GM12891 (cell line): ENCODE results near the gene GPR61.

Experiments used
- PAX5 ChIP-seq: IDR thresholded peaks from 2 replicates; pipeline ENCODE4 v1.6.1; 2011; ENCODE audit warnings: low read length, moderate library complexity, mild to moderate bottlenecking; ENCODE audit not compliant: insufficient read depth, severe bottlenecking
- POLR2A ChIP-seq: IDR thresholded peaks from 2 replicates; pipeline ENCODE4 v1.6.1; 2011; ENCODE audit warnings: low read depth, low read length, control low read depth
- POLR2AphosphoS5 ChIP-seq: IDR thresholded peaks from 2 replicates; pipeline ENCODE4 v1.6.1; 2011; ENCODE audit warnings: low read depth, low read length, control low read depth
- POU2F2 ChIP-seq: IDR thresholded peaks from 2 replicates; pipeline ENCODE4 v1.6.1; 2011; ENCODE audit warnings: low read depth, mild to moderate bottlenecking, control low read depth, low read length, moderate library complexity
- SPI1 ChIP-seq: IDR thresholded peaks from 2 replicates; pipeline ENCODE4 v1.6.1; 2011; ENCODE audit warnings: low read depth, low read length, control low read depth
- TAF1 ChIP-seq: IDR thresholded peaks from 2 replicates; pipeline ENCODE4 v1.6.1; 2011; ENCODE audit warnings: low read depth, low read length, control low read depth

DNA sequence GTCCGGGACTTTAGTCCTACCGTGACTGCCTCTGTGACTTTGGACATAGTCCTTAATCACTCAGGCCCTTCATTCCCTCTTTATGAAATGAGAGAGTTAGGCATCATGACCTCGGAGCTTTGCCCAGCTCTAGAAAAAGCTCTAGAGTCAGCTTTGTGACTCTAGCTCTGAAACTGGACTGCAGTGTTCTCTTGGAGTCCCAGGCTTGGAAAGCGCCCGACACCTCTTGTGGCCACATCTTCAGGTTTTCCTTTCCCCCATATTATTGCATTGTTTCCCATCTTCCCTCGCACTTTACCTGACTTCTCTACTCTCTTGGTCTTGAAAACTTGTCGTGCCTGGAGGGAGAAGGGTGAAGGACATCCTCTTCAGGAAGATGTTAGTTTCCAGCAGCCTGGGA is 17.6 kb upstream of the GPR61 start:
- TF ChIP-seq POLR2AphosphoS5 (no peak), TAF1 (no peak), POLR2A (no peak), PAX5 (no peak), POU2F2 (no peak), SPI1 (no peak)
